GM10847 (cell line): ENCODE measurements around the gene SMIM14.

Experiments
- POLR2A ChIP-seq: IDR thresholded peaks from 2 replicates; pipeline ENCODE4 v1.6.1; 2011; ENCODE audit not compliant: insufficient read length; ENCODE audit errors: extremely low read depth

The SMIM14 gene

DNA sequence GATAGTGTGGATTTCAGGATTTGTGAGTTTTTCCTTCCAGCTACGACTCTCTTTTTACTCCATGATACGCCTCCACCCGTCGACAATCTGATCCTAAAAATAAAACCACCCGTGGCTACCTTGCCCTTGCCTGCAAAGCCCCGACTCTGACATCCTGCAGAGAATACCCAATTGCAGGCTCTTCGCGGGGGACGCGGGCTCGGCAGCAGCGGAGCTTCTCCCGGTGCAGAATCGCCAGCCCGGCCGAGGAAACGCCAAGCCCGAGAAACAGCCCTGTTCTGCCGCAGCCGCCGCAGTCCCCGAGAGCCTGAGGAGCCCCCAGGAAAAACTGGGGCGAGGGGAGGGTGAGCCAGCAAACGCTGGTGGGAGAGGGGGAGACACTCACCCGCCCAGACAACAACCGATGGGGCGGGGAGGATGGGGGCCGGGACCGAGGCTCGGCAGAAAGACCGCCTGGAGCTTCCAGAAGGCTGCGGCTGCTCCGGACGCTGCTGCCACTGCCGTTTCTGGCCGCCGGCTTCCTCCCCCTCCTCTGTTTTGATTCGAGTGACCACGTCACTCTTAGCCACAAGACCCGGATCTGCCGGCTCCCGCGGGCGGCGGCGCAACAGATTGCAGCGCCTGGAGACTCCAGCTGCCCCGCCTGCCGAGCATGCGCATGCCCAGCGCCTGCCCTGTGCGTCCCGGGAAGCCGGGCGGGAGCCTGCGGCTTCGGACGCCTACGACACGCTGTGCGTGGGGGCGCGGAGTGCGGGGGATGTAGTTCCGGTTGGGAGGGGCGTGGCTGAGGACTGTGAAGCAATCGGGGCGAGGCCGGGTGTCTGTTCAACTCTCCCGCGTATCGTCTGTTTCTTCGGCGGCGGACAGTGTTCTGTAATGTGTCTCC lies at the start of gene SMIM14:
Gene SMIM14 (minus strand): TSS at position 512 of the 886 bp plus-strand sequence. CDS start 33,720 bp downstream, outside the sequence.
- TF ChIP-seq POLR2A, result peak; percentile 64

DNA sequence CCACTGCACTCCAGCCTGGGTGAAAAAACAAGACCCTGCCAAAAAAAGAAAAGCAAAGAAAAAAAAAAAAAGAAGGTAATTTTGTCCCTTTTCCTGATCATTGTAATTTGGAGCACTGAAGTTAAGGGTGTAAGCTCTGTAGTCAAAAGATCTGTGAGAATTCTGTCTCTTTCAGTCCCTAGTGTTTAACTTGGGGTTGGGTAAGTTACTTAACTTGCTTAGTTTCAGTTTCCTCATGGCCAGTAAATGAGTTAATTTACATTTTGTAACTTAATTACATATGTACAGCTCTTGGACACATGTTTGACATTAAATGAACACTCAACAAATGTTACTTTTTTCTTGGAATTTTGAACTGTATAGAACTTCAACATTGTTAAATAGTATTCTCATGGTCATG lies 48.3 kb upstream of the SMIM14 start:
- TF ChIP-seq POLR2A, result no peak

DNA sequence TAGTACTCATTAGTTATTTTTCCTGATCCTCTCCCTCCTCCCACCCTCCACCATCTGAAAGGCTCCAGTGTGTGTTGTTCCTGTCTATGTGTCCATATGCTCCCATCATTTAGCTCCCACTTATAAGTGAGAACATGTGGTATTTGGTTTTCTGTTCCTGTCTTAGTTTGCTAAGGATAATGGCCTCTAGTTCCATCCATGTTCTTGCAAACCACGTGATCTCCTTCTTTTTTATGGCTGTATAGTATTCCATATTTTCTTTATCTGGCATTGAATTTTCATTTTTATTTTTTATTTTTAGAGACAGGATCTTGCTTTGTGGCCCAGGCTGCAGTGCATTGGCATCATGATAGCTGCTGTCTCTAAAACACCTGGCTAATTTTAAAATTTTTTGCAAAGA lies 47.3 kb upstream of the SMIM14 start:
- TF ChIP-seq POLR2A, result no peak

GRCh38 chr4:39682138-39682537 lies 43.5 kb upstream of the SMIM14 start:
- no peak for TF ChIP-seq POLR2A

- no peak for TF ChIP-seq POLR2A
Observed at GRCh38 chr4:39668887-39669286, 30.2 kb upstream of the SMIM14 start.

DNA sequence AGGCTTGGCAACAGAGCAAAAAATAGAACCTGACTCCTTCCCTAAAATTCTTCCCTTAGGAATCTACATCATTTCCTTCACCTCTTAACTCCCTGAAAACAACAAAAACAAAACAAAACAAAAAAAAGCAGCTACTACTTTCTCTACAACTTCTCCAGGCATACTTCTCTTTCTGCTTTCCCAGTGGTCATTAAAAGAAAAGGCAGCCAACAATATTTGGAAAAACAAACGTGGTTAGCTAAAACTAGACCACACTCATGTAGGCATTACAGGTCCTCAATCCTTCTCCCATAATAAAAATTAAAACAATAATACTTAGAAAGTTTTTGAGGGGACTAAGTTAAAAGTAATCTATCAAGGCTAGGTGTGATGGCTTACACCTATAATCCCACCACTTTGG lies 29.0 kb upstream of the SMIM14 start:
- TF ChIP-seq POLR2A, result no peak

- TF ChIP-seq POLR2A, result no peak
Observed at GRCh38 chr4:39664828-39665731, 26.4 kb upstream of the SMIM14 start.

DNA sequence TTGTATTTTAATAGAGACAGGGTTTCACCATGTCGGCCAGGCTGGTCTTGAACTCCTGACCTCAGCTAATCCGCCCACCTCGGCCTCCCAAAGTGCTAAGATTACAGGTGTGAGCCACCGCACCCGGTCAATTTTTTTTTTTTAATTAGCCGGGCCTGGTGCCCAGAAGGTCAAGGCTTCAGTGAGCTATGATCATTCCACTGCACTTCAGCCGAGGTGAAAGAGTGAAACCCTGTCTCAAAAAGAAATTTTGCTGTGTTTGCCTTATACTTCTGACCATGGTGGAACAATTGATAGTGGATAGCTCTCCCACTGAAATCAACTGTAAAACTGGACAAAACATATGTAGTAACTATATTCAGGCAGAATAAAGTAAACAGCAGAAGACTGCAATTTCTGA lies 24.0 kb upstream of the SMIM14 start:
- TF ChIP-seq POLR2A, result no peak

- TF ChIP-seq POLR2A, result no peak
Observed at GRCh38 chr4:39660757-39661156, 22.1 kb upstream of the SMIM14 start.

DNA sequence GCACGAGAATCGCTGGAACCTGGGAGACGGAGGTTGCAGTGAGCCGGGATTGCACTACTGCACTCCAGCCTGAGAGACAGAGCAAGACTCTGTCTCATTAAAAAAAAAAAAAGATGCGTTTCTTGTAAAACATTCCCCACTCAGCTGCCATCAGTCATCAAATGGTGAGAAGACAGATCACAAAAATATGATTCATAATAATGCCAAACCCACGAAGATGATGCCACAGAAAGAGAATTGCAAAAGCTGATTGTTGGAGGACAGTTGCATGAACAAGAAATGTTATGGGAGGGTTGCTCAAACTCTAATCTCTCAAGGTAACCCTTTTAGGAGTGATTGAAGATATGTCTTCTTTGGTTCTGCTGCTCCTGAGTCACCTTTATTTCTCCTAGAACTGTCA lies 21.4 kb upstream of the SMIM14 start:
- no peak for TF ChIP-seq POLR2A

GRCh38 chr4:39658756-39659155 lies 20.1 kb upstream of the SMIM14 start:
- TF ChIP-seq POLR2A, result no peak

- no peak for TF ChIP-seq POLR2A
Observed at GRCh38 chr4:39657465-39657864, 18.8 kb upstream of the SMIM14 start.

DNA sequence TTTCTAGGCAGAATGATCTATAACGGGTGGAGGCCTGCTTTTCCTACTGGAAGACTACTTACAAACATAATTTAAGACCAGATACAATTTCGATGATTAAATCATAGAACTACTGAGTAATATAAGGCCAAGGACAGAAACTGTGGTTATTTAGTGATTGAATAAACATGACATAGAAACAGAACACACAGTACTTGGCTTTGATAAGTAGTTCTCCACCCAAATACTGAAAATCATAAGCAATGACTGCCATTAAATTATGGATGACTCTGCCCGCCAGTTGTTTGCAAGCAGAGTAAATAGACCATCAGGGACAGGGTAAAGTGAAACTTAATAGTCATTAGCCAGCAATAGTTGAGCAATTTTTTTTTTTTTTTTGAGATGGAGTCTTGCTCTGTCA lies 17.2 kb upstream of the SMIM14 start:
- no peak for TF ChIP-seq POLR2A

DNA sequence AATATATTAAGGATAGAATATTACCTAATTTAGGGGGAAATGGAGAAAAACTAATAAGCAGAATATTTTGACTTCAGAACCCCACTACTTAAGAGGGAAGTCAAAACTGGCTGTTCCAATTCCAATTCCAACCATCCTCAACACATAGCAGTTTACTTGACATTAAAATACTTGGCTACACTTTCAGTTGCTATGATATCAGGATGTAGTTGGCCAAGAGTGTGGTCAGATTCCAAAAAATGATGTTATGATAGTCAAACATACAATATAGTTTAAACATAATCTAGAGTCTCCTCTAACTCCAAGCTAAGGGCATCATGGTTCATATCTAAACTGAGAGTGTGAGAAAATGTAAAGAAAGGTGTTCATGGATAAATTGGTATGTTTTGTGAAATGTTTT lies 16.5 kb upstream of the SMIM14 start:
- TF ChIP-seq POLR2A, result no peak

GRCh38 chr4:39649639-39650265 lies 11.1 kb upstream of the SMIM14 start:
- no peak for TF ChIP-seq POLR2A
